ENCODE results near the gene CFAP74.
"Not testable (repeated sequence)": the region's sequence is repeated elsewhere in the genome, so short reads cannot be mapped to it uniquely, and the experiment has no call there.

Gene CFAP74

GRCh38 chr1:1895456-1896336 is 107.9 kb downstream of the CFAP74 start:
- TF ChIP-seq POLR2A (IDR thresholded peaks at IDR 0.05; ENCODE audit: low read length): no peak
- no peak for TF ChIP-seq GATA1 (IDR thresholded peaks at IDR 0.05; ENCODE audit: low read depth, low read length)
- no peak for DNase-seq

- DNase-seq: no peak
- TF ChIP-seq GATA1 (IDR thresholded peaks at IDR 0.05; ENCODE audit: low read depth, low read length) (no peak), POLR2A (IDR thresholded peaks at IDR 0.05; ENCODE audit: low read length) (no peak)
Measured at GRCh38 chr1:1895060-1895418, 108.5 kb downstream of the CFAP74 start.

GRCh38 chr1:1894354-1895059 is 109.1 kb downstream of the CFAP74 start:
- no peak for TF ChIP-seq POLR2A (IDR thresholded peaks at IDR 0.05; ENCODE audit: low read length)
- no peak for TF ChIP-seq GATA1 (IDR thresholded peaks at IDR 0.05; ENCODE audit: low read depth, low read length)
- no peak for DNase-seq

DNA sequence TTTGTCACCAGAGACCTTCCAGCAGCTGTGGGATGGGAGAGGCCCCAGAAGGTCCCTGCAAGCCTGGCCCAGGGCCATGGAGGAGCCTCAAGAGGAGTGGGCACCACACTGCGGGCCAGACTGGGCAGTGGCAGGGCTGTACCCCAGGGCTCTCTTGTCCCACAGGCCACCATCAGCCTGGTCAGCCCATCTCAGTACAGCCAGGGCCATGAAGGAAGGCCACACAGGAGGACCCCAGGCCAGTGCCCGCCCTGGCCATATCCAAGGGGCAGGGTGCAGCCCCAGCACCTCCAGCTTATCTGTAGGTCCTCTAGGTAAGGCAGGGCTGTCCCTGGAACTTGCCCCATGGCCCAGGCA is 109.6 kb downstream of the CFAP74 start:
- TF ChIP-seq GATA1 (IDR thresholded peaks at IDR 0.05; ENCODE audit: low read depth, low read length) (no peak), POLR2A (IDR thresholded peaks at IDR 0.05; ENCODE audit: low read length) (no peak)
- DNase-seq: no peak

DNA sequence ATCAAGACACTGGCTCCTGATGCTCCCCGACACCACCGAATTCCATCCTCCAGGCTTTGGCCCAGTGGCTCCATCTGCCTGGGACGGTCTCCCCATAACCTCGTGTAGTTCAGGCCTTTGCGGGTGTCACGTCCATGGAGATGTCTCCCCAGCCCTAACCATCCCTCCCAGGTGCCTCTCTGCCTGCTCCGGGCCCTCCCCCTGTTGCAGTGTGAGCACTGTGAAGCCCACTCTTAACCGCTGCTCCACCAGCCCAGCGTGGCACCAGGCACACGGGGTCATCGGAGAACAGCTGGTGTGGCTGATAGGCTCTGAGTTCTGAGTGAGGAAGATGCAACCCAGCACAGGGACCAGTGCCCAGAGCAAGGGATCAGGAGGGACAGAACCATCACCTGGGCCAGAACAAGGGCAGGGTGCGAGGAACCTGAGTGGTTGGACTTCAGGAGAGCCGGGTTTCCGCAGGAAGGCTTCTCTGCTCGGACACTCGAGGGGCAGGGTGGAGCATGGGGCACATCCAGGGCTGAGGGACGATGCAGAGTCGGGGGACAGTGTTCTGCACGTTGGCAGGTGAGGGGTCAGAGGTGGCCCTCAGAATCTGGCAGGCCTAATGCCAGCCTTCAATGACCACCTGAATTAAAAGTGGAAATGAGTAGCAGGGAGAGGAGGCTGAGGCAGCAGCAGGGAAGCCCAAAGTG is 110.1 kb downstream of the CFAP74 start:
- TF ChIP-seq GATA1 (IDR thresholded peaks at IDR 0.05; ENCODE audit: low read depth, low read length) (no peak), POLR2A (IDR thresholded peaks at IDR 0.05; ENCODE audit: low read length) (no peak)
- no peak for DNase-seq

GRCh38 chr1:1892763-1893120 is 110.8 kb downstream of the CFAP74 start:
- no peak for DNase-seq

DNA sequence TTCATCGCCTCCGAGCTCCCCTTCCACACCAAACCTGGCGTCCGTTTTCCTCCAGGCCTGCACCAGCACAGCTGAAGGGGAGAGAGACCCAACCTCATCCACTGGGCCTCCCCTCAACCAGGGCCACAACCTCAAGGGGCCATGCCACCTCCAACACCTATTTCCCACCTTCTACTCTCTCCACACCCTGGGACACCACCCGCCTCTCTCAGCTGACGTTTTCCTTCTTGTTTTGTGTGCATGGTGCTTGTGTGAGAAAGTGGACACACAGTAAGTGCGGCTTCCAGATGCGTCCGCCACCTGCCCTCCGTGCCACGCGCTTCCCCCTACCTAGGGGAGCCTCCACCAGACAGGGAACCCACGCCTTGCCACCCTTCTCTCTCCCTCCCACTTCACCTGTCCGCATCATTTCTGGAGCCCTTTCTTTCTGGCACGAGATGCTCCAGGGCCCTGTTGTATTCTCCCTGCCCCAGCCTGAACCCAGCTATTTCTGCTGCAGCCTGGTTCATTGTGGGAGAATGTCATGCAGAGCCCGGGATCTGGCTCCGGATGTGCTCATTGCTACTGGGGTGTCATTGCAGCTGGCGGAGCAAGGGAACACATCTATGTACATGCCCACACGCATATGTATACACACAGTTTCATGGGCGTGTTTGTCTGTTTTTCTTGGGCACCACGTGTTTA is 111.4 kb downstream of the CFAP74 start:
- no peak for DNase-seq
- no peak for TF ChIP-seq GATA1 (IDR thresholded peaks at IDR 0.05; ENCODE audit: low read depth, low read length)
- no peak for TF ChIP-seq POLR2A (IDR thresholded peaks at IDR 0.05; ENCODE audit: low read length)

More at GRCh38 chr1:1892763-1893120, 110.8 kb downstream of the CFAP74 start:
- TF ChIP-seq GATA1 (IDR thresholded peaks at IDR 0.05; ENCODE audit: low read depth, low read length): no peak
- no peak for TF ChIP-seq POLR2A (IDR thresholded peaks at IDR 0.05; ENCODE audit: low read length)

GRCh38 chr1:1891349-1892078 is 112.1 kb downstream of the CFAP74 start:
- TF ChIP-seq GATA1 (IDR thresholded peaks at IDR 0.05; ENCODE audit: low read depth, low read length) (no peak), POLR2A (IDR thresholded peaks at IDR 0.05; ENCODE audit: low read length) (peak; percentile 1)
- peak; percentile 85 to 90 for DNase-seq

DNA sequence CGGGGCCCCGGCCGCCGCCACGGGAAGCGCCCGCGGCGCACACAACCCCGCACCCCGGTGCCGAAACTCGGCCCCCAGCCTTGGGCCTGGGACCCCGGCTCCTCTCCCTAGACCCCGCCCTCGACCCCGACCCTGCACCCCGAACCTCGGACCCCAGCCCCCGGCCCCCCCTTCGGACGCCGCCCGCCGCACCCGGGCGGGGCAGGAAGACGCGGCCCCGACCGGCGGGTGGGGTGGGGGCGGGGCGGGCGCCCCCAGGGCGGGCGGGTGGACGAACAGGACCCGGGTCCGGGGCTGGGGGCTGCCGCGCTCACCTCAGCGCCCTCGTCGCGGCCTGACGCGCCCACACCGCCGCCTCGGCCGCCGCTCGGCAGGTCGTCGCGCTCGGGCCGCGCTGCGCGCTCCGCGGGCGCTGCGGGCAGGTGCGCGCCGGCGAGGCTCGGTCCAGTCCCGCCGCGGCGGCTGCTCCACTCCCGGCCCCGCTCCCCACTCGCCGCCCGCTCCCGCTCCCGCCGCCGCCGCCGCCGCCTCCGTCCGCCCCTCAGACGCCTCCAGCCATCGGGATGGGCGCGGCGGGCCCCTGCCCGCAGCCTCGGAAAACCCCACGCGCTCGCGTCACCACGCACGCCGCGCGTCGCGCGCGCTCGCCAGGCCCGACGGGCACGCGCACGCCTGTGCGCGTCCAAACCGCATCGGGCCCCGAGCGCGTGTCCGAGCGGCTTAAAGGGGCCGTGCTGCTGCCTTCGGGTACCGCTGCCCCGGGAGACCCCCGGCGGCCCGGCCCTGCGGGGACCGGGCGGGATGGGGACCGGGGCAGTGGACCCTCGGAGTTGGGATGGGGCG is 112.9 kb downstream of the CFAP74 start, which contains the start of gene GNB1:
Gene GNB1 (minus strand): TSS at position 582 of the 843 bp plus-strand sequence. CDS start 65,634 bp downstream, outside the sequence.
- TF ChIP-seq POLR2A (IDR thresholded peaks at IDR 0.05; ENCODE audit: low read length) (peak; percentile 43), GATA1 (IDR thresholded peaks at IDR 0.05; ENCODE audit: low read depth, low read length) (no peak)
- peak; percentile 93 to 96 for DNase-seq

- peak; percentile 65 to 76 for DNase-seq
- TF ChIP-seq POLR2A (IDR thresholded peaks at IDR 0.05; ENCODE audit: low read length): no peak
Measured at GRCh38 chr1:1889847-1890505, 113.6 kb downstream of the CFAP74 start.

DNA sequence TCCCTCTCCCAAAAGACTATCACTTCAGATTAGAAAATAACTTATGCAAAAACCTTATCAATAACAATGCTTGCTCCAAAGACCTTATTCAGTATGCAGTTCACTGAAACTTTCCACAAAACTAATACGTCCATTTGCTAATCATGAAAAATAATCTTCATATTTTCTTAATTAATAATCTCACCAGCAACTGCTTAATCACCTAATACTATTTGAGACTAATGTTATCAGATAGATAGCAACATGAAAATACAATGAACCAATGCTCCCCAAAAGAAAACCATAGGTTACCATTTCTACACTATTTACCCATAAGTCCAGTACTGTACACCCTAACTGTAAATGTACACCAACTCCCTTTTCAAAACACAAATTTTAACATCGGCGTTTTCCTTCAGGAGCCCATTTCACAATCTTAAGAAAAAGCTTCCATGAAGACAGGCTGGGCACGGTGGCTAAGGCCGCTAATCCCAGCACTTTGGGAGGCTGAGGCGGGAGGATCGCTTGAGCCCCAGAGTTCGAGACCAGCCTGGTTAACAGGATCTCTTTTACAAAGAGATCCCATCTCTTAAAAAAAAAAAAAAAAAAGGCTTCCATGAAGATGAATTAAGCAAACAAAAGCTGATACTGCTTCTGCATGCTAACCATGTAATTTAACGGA is 114.4 kb downstream of the CFAP74 start:
- peak; percentile 47 to 48 for DNase-seq

GRCh38 chr1:1883890-1884289 is 119.7 kb downstream of the CFAP74 start:
- DNase-seq: not testable (repeated sequence)

More for the DNA sequence above, 114.4 kb downstream of the CFAP74 start:
- TF ChIP-seq POLR2A (IDR thresholded peaks at IDR 0.05; ENCODE audit: low read length): no peak
- TF ChIP-seq GATA1 (IDR thresholded peaks at IDR 0.05; ENCODE audit: low read depth, low read length): no peak

All from erythroblast (primary cell).